Gastrocnemius medialis (tissue), 4 donors: ENCODE measurements around the gene R3HDM2. TPM values are rescaled to one million over a fixed set of nuclear protein-coding genes. Genes with fewer than 3 reads are reported as not detected.

Experiments
- ATAC-seq, 2 donors: fragments of 150-250 bp; one replicate each; pipeline ENCODE4 v1.9.1; 2016
- DNase-seq, 2 donors: peaks; one replicate each; pipeline ENCODE4 v3.0.0-alpha.2; 2019
- H3K27ac ChIP-seq, 4 donors: fragments of 200-600 bp; sonication (generic); 1 replicate in 1 of 4; 2 replicates in 3 of 4; pipeline ENCODE4 v1.5.1; 2016 to 2018; ENCODE audit warnings: mild to moderate bottlenecking in 2 of 4, moderate library complexity in 1 of 4
- H3K27me3 ChIP-seq, 3 donors: fragments of 200-600 bp; sonication (generic) in 2 of 3; 1 replicate in 1 of 3; 2 replicates in 2 of 3; pipeline versions ENCODE4 v1.5.1 to v1.6.0; 2016 to 2019; ENCODE audit warnings: mild to moderate bottlenecking in 1 of 3, moderate library complexity in 1 of 3
- H3K36me3 ChIP-seq, 2 donors: fragments of 200-600 bp; sonication (generic) in 1 of 2; one replicate each; pipeline ENCODE4 v1.5.1; 2017 to 2018
- H3K4me1 ChIP-seq, 2 donors: fragments of 200-600 bp; sonication (generic) in 1 of 2; one replicate each; pipeline ENCODE4 v1.5.1; 2016 to 2017; ENCODE audit warnings: mild to moderate bottlenecking in 2 of 2
- H3K4me3 ChIP-seq, 4 donors: fragments of 200-600 bp; sonication (generic) in 3 of 4; 1 replicate in 1 of 4; 2 replicates in 3 of 4; pipeline ENCODE4 v1.5.1; 2016 to 2019; ENCODE audit warnings: mild to moderate bottlenecking in 2 of 4
- H3K9me3 ChIP-seq, 3 donors: fragments of 200-600 bp; sonication (generic) in 2 of 3; 1 replicate in 1 of 3; 2 replicates in 2 of 3; pipeline ENCODE4 v1.5.1; 2016 to 2019
- POLR2A ChIP-seq, 2 donors: fragments of 450-650 bp; IDR thresholded peaks; one replicate each; pipeline ENCODE4 v1.6.1; 2017; ENCODE audit warnings: antibody characterized with exemption in 2 of 2, mild to moderate bottlenecking in 2 of 2, moderate library complexity in 2 of 2
- in situ Hi-C, 4 donors: fragments of 200-750 bp; cut with MboI; loops; one replicate each; pipeline versions ENCODE4 v1.15.0 to v1.8.0; 2017; ENCODE audit warnings: low sequenced_read_pairs in 4 of 4
- intact Hi-C: fragments of 100-400 bp; cut with DNase I; formaldehyde crosslinking; loops from one replicate; pipeline ENCODE4 v1.15.1; 2023; ENCODE audit warnings: low total_unique reads
- total RNA-seq, 4 donors: library from RNA; depleted of rRNA; stranded (reverse); fragments of >200 nt; gene quantifications; one replicate each; pipeline versions ENCODE4 v1.1.0 to v1.2.3, GENCODE V29; 2016
- TF ChIP-seq, protein P1 (sequence below), 5 experiments: fragments of 450-650 bp in 3 of 5; fragments of 200-600 bp in 2 of 5; sonication (generic) in 2 of 5; IDR thresholded peaks in 4 of 5; conservative IDR thresholded peaks in 1 of 5; 1 replicate in 4 of 5; 2 replicates in 1 of 5; pipeline ENCODE4 v1.5.1; 2016 to 2019; ENCODE audit warnings: antibody characterized with exemption in 5 of 5, mild to moderate bottlenecking in 3 of 5, moderate library complexity in 3 of 5

Gene R3HDM2
- total RNA-seq = 10 to 100 TPM; 24.1 to 27.1 (median 25.6) TPM

- peak; percentile 96 to 98 for ATAC-seq
- no peaks in the 10 kb centered on the region for H3K36me3 ChIP-seq
- peak within 1 kb of the TSS; percentile 91 to 95 (median 95) for H3K27ac ChIP-seq
- peaks cover 6 to 14% of the 10 kb centered on the region in 2 donors for H3K4me1 ChIP-seq
- intact Hi-C loops (loop anchor here (1.0 kb wide), 2 partner anchors 21 to 88 kb away; no protein-coding TSS in a partner anchor), in situ Hi-C loops (loop anchor here in 2 of 4 donors (10.0 to 25.0 kb wide), 2 partner anchors 169 to 186 kb away; partner anchors contain the start of gene STAC3 (in 1 of the 2))
- peak; percentile 93 to 95 for DNase-seq
- peak; percentile 93 for TF ChIP-seq POLR2A (IDR thresholded peaks at IDR 0.05)
- TF ChIP-seq, protein P1, sequence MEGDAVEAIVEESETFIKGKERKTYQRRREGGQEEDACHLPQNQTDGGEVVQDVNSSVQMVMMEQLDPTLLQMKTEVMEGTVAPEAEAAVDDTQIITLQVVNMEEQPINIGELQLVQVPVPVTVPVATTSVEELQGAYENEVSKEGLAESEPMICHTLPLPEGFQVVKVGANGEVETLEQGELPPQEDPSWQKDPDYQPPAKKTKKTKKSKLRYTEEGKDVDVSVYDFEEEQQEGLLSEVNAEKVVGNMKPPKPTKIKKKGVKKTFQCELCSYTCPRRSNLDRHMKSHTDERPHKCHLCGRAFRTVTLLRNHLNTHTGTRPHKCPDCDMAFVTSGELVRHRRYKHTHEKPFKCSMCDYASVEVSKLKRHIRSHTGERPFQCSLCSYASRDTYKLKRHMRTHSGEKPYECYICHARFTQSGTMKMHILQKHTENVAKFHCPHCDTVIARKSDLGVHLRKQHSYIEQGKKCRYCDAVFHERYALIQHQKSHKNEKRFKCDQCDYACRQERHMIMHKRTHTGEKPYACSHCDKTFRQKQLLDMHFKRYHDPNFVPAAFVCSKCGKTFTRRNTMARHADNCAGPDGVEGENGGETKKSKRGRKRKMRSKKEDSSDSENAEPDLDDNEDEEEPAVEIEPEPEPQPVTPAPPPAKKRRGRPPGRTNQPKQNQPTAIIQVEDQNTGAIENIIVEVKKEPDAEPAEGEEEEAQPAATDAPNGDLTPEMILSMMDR (IDR thresholded peaks at IDR 0.05 in 4 of 5, conservative IDR thresholded peaks at IDR 0.05 in 1 of 5) = no peak
- peak within 1 kb of the TSS; percentile 66 to 92 (median 70) for H3K4me3 ChIP-seq
- H3K27me3 ChIP-seq = no peaks in the 10 kb centered on the region
- H3K9me3 ChIP-seq = no peaks in the 10 kb centered on the region
Measured at GRCh38 chr12:57430931-57431566, at the start of gene R3HDM2. TSS of gene R3HDM2 (minus strand) at chr12:57431043. CDS start at chr12:57310428, 120,615 bp downstream.

- H3K36me3 ChIP-seq = no peaks in the 10 kb centered on the region
- H3K4me3 ChIP-seq = no peak within 1 kb of the TSS
- DNase-seq = no peak
- peaks cover 24 to 29% (median 25%) of the 10 kb centered on the region in 3 donors for H3K27me3 ChIP-seq
- no peak for TF ChIP-seq POLR2A (IDR thresholded peaks at IDR 0.05)
- TF ChIP-seq, protein P1 (IDR thresholded peaks at IDR 0.05 in 4 of 5, conservative IDR thresholded peaks at IDR 0.05 in 1 of 5) = no peak
- H3K27ac ChIP-seq = no peak within 1 kb of the TSS
- in situ Hi-C loops = no loop called here
- no peaks in the 10 kb centered on the region for H3K9me3 ChIP-seq
- intact Hi-C loops = no loop called here
- ATAC-seq = no peak
- H3K4me1 ChIP-seq = peaks cover 12% of the 10 kb centered on the region in 2 donors
Measured at GRCh38 chr12:57479376-57480115, 48.7 kb upstream of the R3HDM2 start, which contains the start of gene ARHGAP9. TSS of gene ARHGAP9 (minus strand) at chr12:57479866. CDS start at chr12:57479406, 460 bp downstream.

GRCh38 chr12:57479043-57479375 lies 48.2 kb upstream of the R3HDM2 start:
- in situ Hi-C loops (no loop called here), intact Hi-C loops (no loop called here)
- DNase-seq (no peak), ATAC-seq (no peak)
- Histone ChIP-seq H3K36me3 (no peaks in the 10 kb centered on the region), H3K27ac (no peak overlapping the region), H3K9me3 (no peaks in the 10 kb centered on the region), H3K4me1 (peaks cover 12% of the 10 kb centered on the region in 2 donors), H3K27me3 (peaks cover 29 to 35% (median 31%) of the 10 kb centered on the region in 3 donors), H3K4me3 (no peak overlapping the region)
- TF ChIP-seq, protein P1 (IDR thresholded peaks at IDR 0.05 in 4 of 5, conservative IDR thresholded peaks at IDR 0.05 in 1 of 5) = no peak
- TF ChIP-seq POLR2A (IDR thresholded peaks at IDR 0.05) = no peak

DNA sequence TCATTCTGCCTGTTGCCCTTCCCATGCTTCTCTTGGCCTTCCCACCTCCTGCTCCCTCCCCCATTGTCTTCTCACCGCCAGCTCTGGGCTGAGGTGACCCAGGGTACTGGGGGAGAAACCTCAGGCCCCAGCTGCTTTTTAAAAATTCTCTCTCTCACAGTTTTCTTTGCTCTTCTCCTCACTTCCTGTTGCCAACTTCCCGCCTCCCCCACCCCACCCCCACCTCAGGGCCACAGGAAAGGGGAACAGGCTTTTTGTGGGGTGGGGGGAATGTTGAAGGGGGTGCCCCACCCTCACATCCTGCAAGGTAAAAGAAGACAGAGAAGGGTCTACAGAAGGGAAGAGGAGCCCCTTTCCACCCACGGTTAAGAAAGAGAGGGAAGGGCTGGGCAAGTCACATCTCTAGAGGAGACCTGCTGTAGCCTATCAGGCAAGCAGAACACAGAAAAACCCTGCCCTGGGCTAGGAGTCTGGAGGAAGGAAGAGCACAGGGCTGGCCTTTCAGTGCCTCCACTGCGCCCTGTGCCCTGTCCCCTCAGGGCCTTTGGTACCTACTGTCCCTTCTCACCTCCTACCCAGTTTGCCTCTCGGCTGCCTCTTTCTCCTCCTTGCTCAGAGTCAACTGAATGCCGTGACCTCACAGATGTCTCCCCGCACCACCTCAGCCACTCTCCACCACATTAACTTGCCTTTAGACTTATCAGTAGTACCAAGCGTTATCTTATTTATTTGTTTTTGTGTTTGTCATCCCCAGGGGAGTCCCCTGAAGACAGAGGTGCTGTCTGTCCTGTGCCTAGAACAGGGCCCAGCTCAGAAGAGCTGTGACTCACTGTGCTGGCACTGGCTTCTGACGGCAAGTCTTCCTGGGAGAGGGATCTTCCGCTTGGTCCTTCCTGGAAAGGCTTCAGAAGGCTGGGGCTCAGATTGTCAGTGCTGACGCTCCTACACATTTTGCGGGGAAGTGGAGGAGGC lies 47.2 kb upstream of the R3HDM2 start:
- in situ Hi-C loops (no loop called here), intact Hi-C loops (no loop called here)
- peak overlapping the region in 1 of 4 donors; percentile 10 for H3K27ac ChIP-seq
- no peak for DNase-seq
- no peaks in the 10 kb centered on the region for H3K9me3 ChIP-seq
- TF ChIP-seq POLR2A (IDR thresholded peaks at IDR 0.05) = no peak
- TF ChIP-seq, protein P1 (IDR thresholded peaks at IDR 0.05 in 4 of 5, conservative IDR thresholded peaks at IDR 0.05 in 1 of 5) = no peak
- peak overlapping the region in 1 of 4 donors; percentile 47 for H3K4me3 ChIP-seq
- H3K27me3 ChIP-seq = peaks cover 36 to 41% (median 36%) of the 10 kb centered on the region in 3 donors
- H3K4me1 ChIP-seq = peaks cover 12% of the 10 kb centered on the region in 2 donors
- H3K36me3 ChIP-seq = no peaks in the 10 kb centered on the region
- no peak for ATAC-seq
